GM20431 (cell line): ENCODE results near the gene MIXL1.
"Not testable (repeated sequence)": the region's sequence is repeated elsewhere in the genome, so short reads cannot be mapped to it uniquely, and the experiment has no call there.

Source experiments
- in situ Hi-C: fragments of 300-500 bp; cut with MseI, MboI; formaldehyde crosslinking; loops from one replicate; pipeline ENCODE4 v1.15.0; 2020; ENCODE audit warnings: low sequenced_read_pairs; ENCODE audit not compliant: unreplicated experiment

The MIXL1 gene

DNA sequence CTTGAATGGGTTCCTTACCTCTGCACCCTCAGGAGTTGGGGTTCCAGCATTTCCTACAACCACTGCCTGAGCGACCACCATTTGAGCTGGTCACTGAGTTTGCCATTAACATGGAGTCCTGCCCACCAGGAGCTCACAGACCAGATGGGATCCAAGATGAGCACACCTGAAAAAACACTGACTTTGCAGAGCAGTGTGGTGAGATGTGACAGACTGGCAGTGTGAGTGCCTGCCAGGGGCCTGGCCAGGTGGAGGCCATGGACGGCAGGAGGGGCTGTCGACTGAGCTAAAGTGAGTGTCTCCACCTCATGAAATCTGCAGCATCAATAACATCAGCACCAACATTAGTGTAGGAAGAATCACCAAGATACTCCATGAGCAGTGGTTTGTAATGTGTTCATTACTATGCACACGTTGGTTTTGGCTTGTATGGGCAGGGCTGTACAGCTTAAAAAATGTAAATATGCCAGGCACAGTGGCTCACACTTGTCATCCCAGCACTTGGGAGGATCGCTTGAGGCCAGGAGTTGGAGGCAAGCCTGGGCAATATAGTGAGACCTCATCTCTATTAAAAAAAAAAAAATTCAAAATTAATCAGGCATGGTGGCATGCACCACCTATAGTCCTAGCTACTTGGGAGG, 12.2 kb upstream of the MIXL1 start:
- in situ Hi-C loops: no loop called here

GRCh38 chr1:226212545-226212944, 10.9 kb upstream of the MIXL1 start:
- in situ Hi-C loops: no loop called here

DNA sequence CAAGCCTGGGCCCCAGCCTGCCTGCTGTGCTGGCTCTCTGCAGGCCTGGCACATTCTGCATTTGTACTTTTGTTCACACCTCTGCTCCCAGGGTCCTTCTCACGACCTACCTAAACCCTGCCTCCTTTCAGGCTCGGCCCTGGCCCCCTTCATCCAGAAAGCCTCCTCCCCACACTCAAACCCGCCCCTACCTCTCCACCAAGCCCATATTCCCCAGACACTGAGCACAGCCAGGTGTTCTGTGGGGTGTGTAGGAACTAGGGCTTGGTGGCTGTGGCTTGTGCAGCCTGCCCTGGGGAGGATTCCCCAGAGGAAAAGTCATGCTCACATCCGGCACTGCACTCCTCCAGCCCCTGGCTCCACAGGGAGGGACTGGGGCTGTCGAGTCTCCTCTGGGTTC, 8.2 kb upstream of the MIXL1 start:
- in situ Hi-C loops: no loop called here

- in situ Hi-C loops: no loop called here
Measured at GRCh38 chr1:226216056-226216455, 7.4 kb upstream of the MIXL1 start.

- in situ Hi-C loops: no loop called here
Measured at GRCh38 chr1:226217273-226217672, 6.2 kb upstream of the MIXL1 start.

DNA sequence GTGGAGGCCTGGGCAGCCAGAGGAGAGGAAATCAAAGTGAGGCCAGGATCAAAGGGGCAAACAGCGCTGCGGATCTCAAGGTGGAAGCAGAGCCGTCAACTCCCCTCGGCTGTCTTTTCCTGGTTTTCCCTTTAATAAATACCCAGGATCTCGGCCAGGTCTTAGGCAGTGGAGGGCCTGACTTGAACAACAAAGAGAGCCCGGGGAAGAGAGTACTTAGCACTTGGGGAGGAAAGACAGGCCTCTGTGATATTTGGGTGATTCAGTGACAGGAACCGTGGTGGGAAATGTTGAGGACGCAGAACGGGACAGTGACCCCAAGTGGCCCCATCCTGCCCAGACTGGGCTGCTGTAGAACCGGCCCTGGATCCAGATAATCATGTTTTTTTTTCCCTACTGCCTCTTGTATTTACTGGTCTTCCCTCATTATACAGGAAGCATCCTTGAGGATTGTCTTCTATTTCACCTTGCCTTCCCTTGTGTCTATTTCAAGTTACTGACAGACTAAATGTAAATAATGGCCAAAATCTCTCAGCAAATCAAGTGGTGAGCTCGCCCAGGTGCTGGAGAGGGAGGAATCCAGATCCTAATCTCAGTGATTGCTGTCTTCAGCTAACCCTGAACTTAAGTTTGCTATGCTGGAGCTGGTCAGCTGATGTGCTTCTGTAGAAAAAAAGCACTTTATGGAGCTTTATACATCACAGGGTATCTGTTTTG, 2.8 kb upstream of the MIXL1 start:
- in situ Hi-C loops: no loop called here

- in situ Hi-C loops: no loop called here
Measured at GRCh38 chr1:226222686-226223085, 778 bp upstream of the MIXL1 start.

DNA sequence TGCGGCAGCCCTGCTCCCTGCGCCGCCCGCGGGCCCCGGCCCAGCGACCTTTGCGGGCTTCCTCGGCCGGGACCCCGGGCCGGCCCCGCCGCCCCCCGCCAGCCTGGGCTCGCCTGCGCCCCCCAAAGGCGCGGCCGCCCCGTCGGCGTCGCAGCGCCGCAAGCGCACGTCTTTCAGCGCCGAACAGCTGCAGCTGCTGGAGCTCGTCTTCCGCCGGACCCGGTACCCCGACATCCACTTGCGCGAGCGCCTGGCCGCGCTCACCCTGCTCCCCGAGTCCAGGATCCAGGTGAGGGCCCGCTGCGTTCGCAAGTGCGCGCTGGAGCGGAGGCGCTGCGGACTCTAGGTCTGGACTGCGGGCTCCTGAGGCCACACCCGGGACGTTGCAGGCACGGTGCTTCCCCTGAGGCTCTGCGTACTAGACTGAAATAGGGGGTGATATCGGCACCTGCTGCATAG, 351 bp downstream of the MIXL1 start:
- in situ Hi-C loops: no loop called here

DNA sequence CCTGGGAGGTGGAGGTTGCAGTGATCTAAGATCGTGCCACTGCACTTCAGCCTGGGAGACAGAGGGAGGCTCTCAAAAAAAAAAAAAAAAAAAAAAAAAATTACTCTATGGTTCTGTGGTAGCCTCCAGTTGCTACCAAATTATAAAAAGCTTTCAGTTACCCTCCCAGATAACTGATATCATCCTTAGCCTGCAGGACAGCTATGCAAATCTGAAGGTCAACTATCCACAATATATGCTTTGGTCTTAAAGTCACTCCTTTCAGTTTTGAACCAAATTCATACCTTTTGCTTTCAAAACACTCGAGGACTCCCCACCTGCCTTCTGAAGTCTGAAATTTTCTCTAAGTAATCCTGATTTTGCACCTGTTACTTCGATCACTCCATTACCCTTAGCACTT, 3.1 kb downstream of the MIXL1 start:
- in situ Hi-C loops: no loop called here

- in situ Hi-C loops: no loop called here
Measured at GRCh38 chr1:226233293-226233692, 9.8 kb downstream of the MIXL1 start.

- in situ Hi-C loops: no loop called here
Measured at GRCh38 chr1:226233806-226234205, 10.3 kb downstream of the MIXL1 start.

GRCh38 chr1:226236826-226237225, 13.4 kb downstream of the MIXL1 start:
- in situ Hi-C loops: no loop called here

GRCh38 chr1:226239421-226239820, 16.0 kb downstream of the MIXL1 start:
- in situ Hi-C loops: no loop called here

GRCh38 chr1:226248091-226248490, 24.6 kb downstream of the MIXL1 start:
- in situ Hi-C loops: no loop called here

DNA sequence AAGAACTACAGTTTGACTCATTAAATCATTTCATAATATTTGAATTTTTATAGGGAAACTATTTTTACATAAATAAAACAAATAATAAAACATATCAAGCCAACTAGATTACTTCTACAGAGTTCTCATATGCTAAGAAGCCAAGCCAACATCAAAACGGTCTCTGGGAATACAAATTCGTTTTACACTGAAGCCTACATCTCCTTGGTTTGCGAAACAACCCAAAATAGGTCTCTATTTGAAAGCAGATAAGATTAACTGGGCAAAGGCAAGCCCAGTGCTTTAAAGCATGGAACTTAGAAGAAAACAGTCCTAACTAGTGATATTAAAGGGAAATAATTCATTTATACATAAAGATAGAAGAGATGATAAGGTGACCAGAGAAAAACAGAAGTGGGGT, 25.3 kb downstream of the MIXL1 start:
- in situ Hi-C loops: no loop called here

DNA sequence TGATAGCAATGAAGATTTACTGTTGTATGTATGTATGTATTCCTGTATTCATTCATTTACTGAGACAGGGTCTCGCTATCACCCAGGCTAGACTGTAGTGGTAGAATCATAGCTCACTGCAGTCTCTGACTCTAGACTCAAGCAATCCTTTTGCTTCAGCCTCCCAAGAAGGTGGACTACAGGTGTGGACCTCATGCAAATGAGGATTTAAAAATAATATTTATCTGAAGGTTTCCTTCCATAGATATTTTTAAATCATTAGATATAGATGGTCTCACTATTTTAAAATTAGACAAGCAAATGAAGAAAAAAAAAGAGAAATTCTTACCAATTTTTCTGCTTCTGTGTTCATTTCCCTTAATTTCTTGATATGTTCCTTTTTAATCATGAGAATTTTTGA, 27.0 kb downstream of the MIXL1 start:
- in situ Hi-C loops: no loop called here

DNA sequence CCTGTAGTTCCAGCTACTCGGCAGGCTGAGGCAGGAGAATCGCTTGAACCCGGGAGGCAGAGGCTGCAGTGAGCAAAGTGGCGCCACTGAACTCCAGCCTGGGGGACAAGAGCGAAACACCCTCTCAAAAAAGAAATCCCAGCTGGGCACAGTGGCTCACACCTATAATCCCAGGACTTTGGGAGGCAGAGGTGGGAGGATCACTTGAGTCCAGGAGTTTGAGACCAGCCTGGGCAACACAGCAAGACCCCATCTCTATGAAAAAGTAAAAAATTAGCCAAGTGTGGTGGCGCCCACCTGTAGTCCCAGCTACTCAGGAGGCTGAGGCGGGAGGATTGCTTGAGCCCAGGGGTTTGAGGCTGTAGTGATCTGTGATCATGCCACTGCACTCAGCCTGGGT, 29.4 kb downstream of the MIXL1 start:
- in situ Hi-C loops: not testable (repeated sequence)

GRCh38 chr1:226253933-226254332, 30.5 kb downstream of the MIXL1 start:
- in situ Hi-C loops: no loop called here

GRCh38 chr1:226255380-226255779, 31.9 kb downstream of the MIXL1 start:
- in situ Hi-C loops: no loop called here

DNA sequence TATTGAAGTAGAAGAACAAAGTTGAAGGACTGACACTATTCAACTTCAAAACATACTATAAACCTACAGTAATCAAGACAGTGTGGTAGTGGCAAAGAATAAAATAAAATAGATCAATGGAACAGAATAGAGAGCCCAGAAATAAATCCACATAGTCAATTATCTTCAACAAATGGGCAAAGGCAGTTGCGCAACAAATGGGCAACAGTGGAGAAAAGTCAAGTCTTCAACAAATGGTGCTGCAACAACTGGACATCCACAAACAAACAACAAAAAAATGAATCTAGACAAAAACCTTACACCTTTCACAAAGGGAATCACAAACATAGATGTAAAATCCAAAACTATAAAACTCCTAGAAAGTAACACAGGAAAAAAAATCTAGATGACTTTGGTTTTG, 38.4 kb downstream of the MIXL1 start:
- in situ Hi-C loops: no loop called here

DNA sequence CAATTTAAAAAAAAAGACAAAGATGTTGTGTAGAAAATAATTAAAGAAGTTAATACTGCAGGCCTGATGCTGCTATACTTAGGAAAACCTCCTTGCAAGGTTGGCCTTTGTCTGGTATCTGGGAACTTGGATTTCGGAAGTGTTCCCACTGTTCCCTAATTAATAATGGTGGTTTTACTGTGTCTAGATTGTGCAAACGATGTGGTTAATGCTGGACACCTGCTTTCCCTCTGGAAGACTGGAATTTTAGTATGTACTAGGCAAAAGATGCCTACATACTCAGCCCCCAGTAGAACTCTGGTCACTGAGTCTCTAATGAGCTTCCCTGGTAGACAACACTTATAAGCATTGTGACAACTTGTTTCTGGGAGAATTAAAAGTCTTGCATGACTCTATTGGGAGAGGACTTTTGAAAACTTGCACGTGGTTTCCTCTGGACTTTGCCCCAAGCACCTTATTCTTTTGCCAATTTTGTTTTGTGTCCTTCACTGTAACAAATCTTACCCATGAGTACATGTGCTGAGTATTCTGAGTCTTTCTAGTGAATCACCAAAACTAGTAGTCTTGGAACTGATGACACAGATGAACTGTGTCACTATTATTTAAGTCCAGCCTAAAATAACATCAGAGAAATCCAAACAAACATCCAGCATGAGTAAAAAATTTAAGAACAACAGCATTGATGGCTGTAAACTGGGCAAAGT, 45.1 kb downstream of the MIXL1 start:
- in situ Hi-C loops: no loop called here
